H9 (cell line): ENCODE measurements around the gene NUBPL. TPM values are rescaled to one million over a fixed set of nuclear protein-coding genes. Genes with fewer than 3 reads are reported as not detected.
"Not testable (repeated sequence)": the region's sequence is repeated elsewhere in the genome, so short reads cannot be mapped to it uniquely, and the experiment has no call there.

ENCODE experiments used
- DNase-seq: peaks from one replicate; pipeline ENCODE4 v3.0.0-alpha.2; 2017
- H2AFZ ChIP-seq: one replicate; pipeline ENCODE4 v1.6.1; 2013; ENCODE audit warnings: mild to moderate bottlenecking, low read length, control low read depth, moderate library complexity
- H2AK5ac ChIP-seq: 2 replicates; pipeline ENCODE4 v1.6.1; 2013; ENCODE audit warnings: low read length, control low read depth, mixed read lengths; ENCODE audit not compliant: insufficient read length
- H2BK120ac ChIP-seq: one replicate; pipeline ENCODE4 v1.6.1; 2013; ENCODE audit warnings: low read depth, mild to moderate bottlenecking, low read length, control low read depth, inconsistent platforms; ENCODE audit not compliant: poor library complexity, severe bottlenecking
- H2BK12ac ChIP-seq: 2 replicates; pipeline ENCODE4 v1.6.1; 2013; ENCODE audit warnings: low read length, control low read depth, mixed read lengths, low read depth; ENCODE audit not compliant: insufficient read length
- H2BK15ac ChIP-seq: 2 replicates; pipeline ENCODE4 v1.6.1; 2013; ENCODE audit warnings: low read depth, low read length, control low read depth
- H2BK20ac ChIP-seq: one replicate; pipeline ENCODE4 v1.6.1; 2013; ENCODE audit warnings: low read depth, mild to moderate bottlenecking, low read length, control low read depth, inconsistent platforms; ENCODE audit not compliant: poor library complexity, severe bottlenecking
- H2BK5ac ChIP-seq: 2 replicates; pipeline ENCODE4 v1.6.1; 2013; ENCODE audit warnings: low read length, control low read depth, mixed read lengths; ENCODE audit not compliant: insufficient read length
- H3K14ac ChIP-seq: 2 replicates; pipeline ENCODE4 v1.6.1; 2013; ENCODE audit warnings: low read length, control low read depth; ENCODE audit not compliant: insufficient read depth
- H3K18ac ChIP-seq: 2 replicates; pipeline ENCODE4 v1.6.1; 2013; ENCODE audit warnings: low read depth, mild to moderate bottlenecking, mixed read lengths, low read length, control low read depth; ENCODE audit not compliant: insufficient read length
- H3K23ac ChIP-seq: 2 replicates; pipeline ENCODE4 v1.6.1; 2013; ENCODE audit warnings: low read length, control low read depth, mixed read lengths, low read depth; ENCODE audit not compliant: insufficient read length
- H3K23me2 ChIP-seq: 2 replicates; pipeline ENCODE4 v1.6.1; 2013; ENCODE audit warnings: low read depth, mild to moderate bottlenecking, mixed read lengths, low read length, control low read depth; ENCODE audit not compliant: insufficient read length, poor library complexity, severe bottlenecking
- H3K27ac ChIP-seq: 2 replicates; pipeline ENCODE4 v1.5.1; 2013; ENCODE audit warnings: low read length, control low read depth, mixed read lengths, low read depth; ENCODE audit not compliant: insufficient read length
- H3K27me3 ChIP-seq: 2 replicates; pipeline ENCODE4 v1.6.1; 2013; ENCODE audit warnings: low read length, control low read depth, inconsistent platforms; ENCODE audit not compliant: insufficient read depth
- H3K4ac ChIP-seq: 2 replicates; pipeline ENCODE4 v1.6.1; 2013; ENCODE audit warnings: low read depth, mild to moderate bottlenecking, control low read depth, inconsistent platforms, low read length, moderate library complexity
- H3K4me1 ChIP-seq: 2 replicates; pipeline ENCODE4 v1.6.1; 2013; ENCODE audit warnings: low read length, control low read depth, inconsistent platforms; ENCODE audit not compliant: insufficient read depth
- H3K4me2 ChIP-seq: 2 replicates; pipeline ENCODE4 v1.6.1; 2013; ENCODE audit warnings: low read length, control low read depth, mixed read lengths; ENCODE audit not compliant: insufficient read length, insufficient read depth
- H3K56ac ChIP-seq: 2 replicates; pipeline ENCODE4 v1.6.1; 2013; ENCODE audit warnings: low read depth, mild to moderate bottlenecking, mixed read lengths, low read length, control low read depth; ENCODE audit not compliant: insufficient read length
- H3K79me1 ChIP-seq: 2 replicates; pipeline ENCODE4 v1.6.1; 2013; ENCODE audit warnings: low read depth, mild to moderate bottlenecking, moderate library complexity, low read length, control low read depth, inconsistent platforms; ENCODE audit not compliant: insufficient read depth, poor library complexity, severe bottlenecking
- H3K79me2 ChIP-seq: 2 replicates; pipeline ENCODE4 v1.6.1; 2013; ENCODE audit warnings: low read length, control low read depth, inconsistent platforms; ENCODE audit not compliant: insufficient read depth
- H3K9ac ChIP-seq: 2 replicates; pipeline ENCODE4 v1.6.1; 2013; ENCODE audit warnings: low read length, control low read depth, mixed read lengths; ENCODE audit not compliant: insufficient read length; ENCODE audit errors: extremely low read depth
- H3K9me3 ChIP-seq: one replicate; pipeline ENCODE4 v1.6.1; 2013; ENCODE audit warnings: low read depth, low read length, inconsistent platforms; ENCODE audit not compliant: control insufficient read depth
- H3T11ph ChIP-seq: one replicate; pipeline ENCODE4 v1.6.1; 2013; ENCODE audit warnings: mild to moderate bottlenecking, low read length, control low read depth, inconsistent platforms
- H4K20me1 ChIP-seq: one replicate; pipeline ENCODE4 v1.6.1; 2013; ENCODE audit not compliant: control insufficient read depth, insufficient read length, insufficient read depth
- H4K5ac ChIP-seq: 2 replicates; pipeline ENCODE4 v1.6.1; 2013; ENCODE audit warnings: low read depth, mild to moderate bottlenecking, mixed read lengths, low read length, control low read depth; ENCODE audit not compliant: insufficient read length
- H4K8ac ChIP-seq: replicated peaks from 2 replicates; pipeline ENCODE4 v1.6.1; 2013; ENCODE audit warnings: low read length, control low read depth, mixed read lengths, low read depth; ENCODE audit not compliant: insufficient read length
- H4K91ac ChIP-seq: 2 replicates; pipeline ENCODE4 v1.6.1; 2013; ENCODE audit warnings: low read depth, mild to moderate bottlenecking, moderate library complexity, mixed read lengths, low read length, control low read depth; ENCODE audit not compliant: insufficient read length
- H3K27ac Mint-ChIP-seq, 3 experiments: 2 replicates in 2 of 3; 3 replicates in 1 of 3; pipeline ENCODE4 v1.8.0; 2020 to 2021; ENCODE audit warnings: mixed read lengths in 3 of 3, mild to moderate bottlenecking in 1 of 3, moderate library complexity in 1 of 3
- H3K27me3 Mint-ChIP-seq: 2 replicates; pipeline ENCODE4 v1.8.0; 2021; ENCODE audit warnings: low read depth, mild to moderate bottlenecking, moderate library complexity, mixed read lengths
- H3K36me3 Mint-ChIP-seq, 3 experiments: 2 replicates in 2 of 3; 3 replicates in 1 of 3; pipeline ENCODE4 v1.8.0; 2020 to 2021; ENCODE audit warnings: low read depth in 3 of 3, mixed read lengths in 3 of 3; ENCODE audit not compliant: insufficient read depth in 1 of 3
- H3K4me1 Mint-ChIP-seq, 2 experiments: 2 replicates each; pipeline ENCODE4 v1.8.0; 2020; ENCODE audit warnings: mixed read lengths in 2 of 2
- H3K4me3 Mint-ChIP-seq, 2 experiments: 2 replicates in 1 of 2; 3 replicates in 1 of 2; pipeline ENCODE4 v1.8.0; 2020 to 2021; ENCODE audit warnings: mild to moderate bottlenecking in 2 of 2, mixed read lengths in 2 of 2, moderate library complexity in 1 of 2
- H3K9me3 Mint-ChIP-seq, 2 experiments: 2 replicates in 1 of 2; 3 replicates in 1 of 2; pipeline ENCODE4 v1.8.0; 2020; ENCODE audit warnings: mild to moderate bottlenecking in 2 of 2, mixed read lengths in 2 of 2, moderate library complexity in 1 of 2
- WGBS: extraction: QIAGEN DNeasy Blood & Tissue Kit; methylation state at CpG from one replicate; pipeline ENCODE4 v1.1.7; 2013; ENCODE audit warnings: missing lambda C conversion rate, low lambda C conversion rate, mixed read lengths; ENCODE audit not compliant: insufficient read length; ENCODE audit errors: extremely low coverage; 5-methylcytosine and 5-hydroxymethylcytosine counted together
- total RNA-seq: library from RNA; stranded (reverse); gene quantifications from 2 replicates; pipeline ENCODE4 v1.2.1, GENCODE V29; 2021
- TF ChIP-seq, protein P1 (sequence below): fragments of 200-600 bp; sonication (generic); conservative IDR thresholded peaks from 3 replicates; pipeline ENCODE4 v1.8.0; 2021; ENCODE audit warnings: antibody characterized with exemption, mild to moderate bottlenecking

The NUBPL gene
- total RNA-seq, 1 experiment from 2014 or later, result 14.8 TPM

- Histone ChIP-seq H3K79me1 (no peaks in the 10 kb centered on the region), H2BK15ac (no peak overlapping the region), H2AFZ (no peak overlapping the region), H3K18ac (no peak overlapping the region), H3K4me1 (no peaks in the 10 kb centered on the region), H3K27me3 (no peaks in the 10 kb centered on the region), H4K91ac (no peak overlapping the region), H3K4ac (no peak overlapping the region), H3K23me2 (no peaks in the 10 kb centered on the region), H2AK5ac (no peak overlapping the region), H3K23ac (no peak overlapping the region), H4K5ac (no peak overlapping the region), H2BK120ac (no peak overlapping the region), H3K9ac (no peak overlapping the region), H2BK5ac (no peak overlapping the region), H4K8ac (no peak overlapping the region), H2BK12ac (no peak overlapping the region), H4K20me1 (no peaks in the 10 kb centered on the region), H3K27ac (no peak overlapping the region), H3K9me3 (no peaks in the 10 kb centered on the region), H3K56ac (no peak overlapping the region), H3T11ph (no peak overlapping the region), H3K14ac (no peak overlapping the region), H3K4me2 (no peak overlapping the region), H2BK20ac (no peak overlapping the region), H3K79me2 (no peaks in the 10 kb centered on the region)
- TF ChIP-seq, protein P1, sequence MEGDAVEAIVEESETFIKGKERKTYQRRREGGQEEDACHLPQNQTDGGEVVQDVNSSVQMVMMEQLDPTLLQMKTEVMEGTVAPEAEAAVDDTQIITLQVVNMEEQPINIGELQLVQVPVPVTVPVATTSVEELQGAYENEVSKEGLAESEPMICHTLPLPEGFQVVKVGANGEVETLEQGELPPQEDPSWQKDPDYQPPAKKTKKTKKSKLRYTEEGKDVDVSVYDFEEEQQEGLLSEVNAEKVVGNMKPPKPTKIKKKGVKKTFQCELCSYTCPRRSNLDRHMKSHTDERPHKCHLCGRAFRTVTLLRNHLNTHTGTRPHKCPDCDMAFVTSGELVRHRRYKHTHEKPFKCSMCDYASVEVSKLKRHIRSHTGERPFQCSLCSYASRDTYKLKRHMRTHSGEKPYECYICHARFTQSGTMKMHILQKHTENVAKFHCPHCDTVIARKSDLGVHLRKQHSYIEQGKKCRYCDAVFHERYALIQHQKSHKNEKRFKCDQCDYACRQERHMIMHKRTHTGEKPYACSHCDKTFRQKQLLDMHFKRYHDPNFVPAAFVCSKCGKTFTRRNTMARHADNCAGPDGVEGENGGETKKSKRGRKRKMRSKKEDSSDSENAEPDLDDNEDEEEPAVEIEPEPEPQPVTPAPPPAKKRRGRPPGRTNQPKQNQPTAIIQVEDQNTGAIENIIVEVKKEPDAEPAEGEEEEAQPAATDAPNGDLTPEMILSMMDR, result no peak
- Mint-ChIP-seq H3K27me3 (no peaks in the 10 kb centered on the region), H3K4me3 (no peak overlapping the region), H3K9me3 (peaks cover 0 to 8% of the 10 kb centered on the region in 2 experiments; a peak in 3 of 5 replicates), H3K27ac (no peak overlapping the region), H3K4me1 (no peaks in the 10 kb centered on the region; a peak in 1 of 4 replicates), H3K36me3 (peaks cover 0 to 6% (median 0%) of the 10 kb centered on the region in 3 experiments; a peak in 4 of 7 replicates)
- no peak for DNase-seq
Observed at GRCh38 chr14:31792726-31793125, 231.5 kb downstream of the NUBPL start.

DNA sequence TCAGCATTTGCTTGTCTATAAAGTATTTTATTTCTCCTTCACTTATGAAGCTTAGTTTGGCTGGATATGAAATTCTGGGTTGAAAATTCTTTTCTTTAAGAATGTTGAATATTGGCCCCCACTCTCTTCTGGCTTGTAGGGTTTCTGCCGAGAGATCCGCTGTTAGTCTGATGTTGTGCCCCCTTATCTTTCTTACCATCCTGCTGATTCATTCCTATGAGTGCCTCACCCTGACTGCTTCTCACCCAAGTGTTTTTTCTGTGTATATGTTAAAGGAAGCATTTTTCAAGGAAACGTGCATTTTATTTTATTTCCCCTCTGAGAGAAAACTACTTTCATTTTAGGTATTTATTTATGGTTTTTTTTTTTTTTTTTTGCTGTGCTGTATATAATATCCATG lies 236.7 kb downstream of the NUBPL start:
- not testable (repeated sequence) for H2BK15ac ChIP-seq, H3K36me3 Mint-ChIP-seq, H3K56ac ChIP-seq, H3K79me1 ChIP-seq, H4K91ac ChIP-seq, H3K23ac ChIP-seq, H3K27me3 Mint-ChIP-seq, H3K4me3 Mint-ChIP-seq, H3K14ac ChIP-seq, H2AFZ ChIP-seq, H3K4me1 ChIP-seq, H3K9me3 ChIP-seq, H3K9me3 Mint-ChIP-seq, H4K5ac ChIP-seq, H2BK12ac ChIP-seq, H2BK5ac ChIP-seq, H3K18ac ChIP-seq, H3K23me2 ChIP-seq, H3K27me3 ChIP-seq, H3K27ac ChIP-seq, H3K4me1 Mint-ChIP-seq, H3T11ph ChIP-seq, H3K27ac Mint-ChIP-seq, H3K79me2 ChIP-seq, H4K8ac ChIP-seq, H2BK120ac ChIP-seq, H3K9ac ChIP-seq, DNase-seq, H3K4ac ChIP-seq, H3K4me2 ChIP-seq, H2BK20ac ChIP-seq, H2AK5ac ChIP-seq, H4K20me1 ChIP-seq
- WGBS, result no CpG with 5 or more reads among the region's 3 CpGs
